Common myeloid progenitor, CD34-positive (primary cell): ENCODE data around the gene INMT.

Experiments used
- CTCF ChIA-PET: fragments of 350-600 bp; sonication (Branson Sonifier 250); formaldehyde crosslinking; loops from one replicate; lab custom pipeline; 2021; ENCODE audit warnings: antibody characterized with exemption; lab: Charles Lee
- POLR2A ChIA-PET: fragments of 350-600 bp; sonication (Branson Sonifier 250); formaldehyde crosslinking; loops from one replicate; lab custom pipeline; 2021; ENCODE audit warnings: antibody characterized with exemption; lab: Charles Lee
- DNase-seq, 3 donors: peaks; one replicate each; pipeline versions ENCODE4 v3.0.0 to v3.0.0-alpha.2; 2013
- H3K27ac ChIP-seq, 2 experiments: 1 replicate in 1 of 2; 2 replicates in 1 of 2; pipeline ENCODE4 v1.7.0; 2013; ENCODE audit warnings: inconsistent platforms in 2 of 2, low read length in 2 of 2, mild to moderate bottlenecking in 2 of 2, low read depth in 1 of 2, moderate library complexity in 1 of 2; ENCODE audit not compliant: severe bottlenecking in 2 of 2, insufficient read depth in 1 of 2, poor library complexity in 1 of 2
- H3K27me3 ChIP-seq, 5 experiments: replicated peaks in 2 of 5; 1 replicate in 3 of 5; 2 replicates in 2 of 5; pipeline versions ENCODE4 v1.6.1 to v1.7.0; 2013; ENCODE audit warnings: low read length in 4 of 5, mild to moderate bottlenecking in 2 of 5, moderate library complexity in 2 of 5, inconsistent platforms in 1 of 5; ENCODE audit not compliant: insufficient read depth in 5 of 5, control insufficient read depth in 4 of 5
- H3K36me3 ChIP-seq, 4 experiments: 1 replicate in 2 of 4; 2 replicates in 2 of 4; pipeline versions ENCODE4 v1.6.1 to v1.7.0; 2013; ENCODE audit warnings: low read length in 3 of 4, control low read depth in 1 of 4, mild to moderate bottlenecking in 1 of 4; ENCODE audit not compliant: control insufficient read depth in 4 of 4, insufficient read depth in 4 of 4
- H3K4me1 ChIP-seq, 4 experiments: 1 replicate in 3 of 4; 2 replicates in 1 of 4; pipeline versions ENCODE4 v1.6.1 to v1.7.1; 2013; ENCODE audit warnings: low read length in 3 of 4, mild to moderate bottlenecking in 3 of 4, control low read depth in 1 of 4, inconsistent platforms in 1 of 4, moderate library complexity in 1 of 4; ENCODE audit not compliant: control insufficient read depth in 4 of 4, insufficient read depth in 4 of 4; ENCODE audit errors: control extremely low read depth in 1 of 4
- H3K4me3 ChIP-seq, 7 experiments: 1 replicate in 4 of 7; 2 replicates in 3 of 7; pipeline versions ENCODE4 v1.5.1 to v1.7.0; 2013; ENCODE audit warnings: mild to moderate bottlenecking in 7 of 7, low read length in 6 of 7, moderate library complexity in 6 of 7, inconsistent platforms in 2 of 7, low read depth in 2 of 7, control low read depth in 1 of 7; ENCODE audit not compliant: insufficient read depth in 4 of 7, control insufficient read depth in 1 of 7; ENCODE audit errors: extremely low read depth in 1 of 7
- H3K9me3 ChIP-seq, 5 experiments: 1 replicate in 4 of 5; 2 replicates in 1 of 5; pipeline versions ENCODE4 v1.6.1 to v1.7.1; 2013; ENCODE audit warnings: low read length in 4 of 5, mild to moderate bottlenecking in 2 of 5, inconsistent platforms in 1 of 5, low read depth in 1 of 5, moderate library complexity in 1 of 5; ENCODE audit not compliant: control insufficient read depth in 4 of 5, insufficient read depth in 2 of 5; ENCODE audit errors: control extremely low read depth in 1 of 5
- WGBS: methylation state at CpG from one replicate; pipeline ENCODE4 v1.1.5; 2013; ENCODE audit not compliant: insufficient coverage; 5-methylcytosine and 5-hydroxymethylcytosine counted together

INMT gene

GRCh38 chr7:30778255-30779025 lies 26.5 kb downstream of the INMT start:
- Histone ChIP-seq H3K4me3 (no peak overlapping the region), H3K27ac (no peak overlapping the region), H3K27me3 (no peaks in the 10 kb centered on the region), H3K36me3 (peaks cover 0 to 12% (median 2%) of the 10 kb centered on the region in 4 experiments), H3K4me1 (no peaks in the 10 kb centered on the region), H3K9me3 (no peaks in the 10 kb centered on the region)
- 98% methylated on average over 14 of the region's 15 CpGs for WGBS
- ChIA-PET CTCF (interaction anchor here (1.1 kb wide), 1 partner anchor 17 kb away, joined by 3 read pairs; no protein-coding TSS in a partner anchor), POLR2A (no interaction called here)
- DNase-seq: no peak

GRCh38 chr7:30779574-30779973 lies 27.6 kb downstream of the INMT start:
- DNase-seq: no peak
- POLR2A ChIA-PET: interaction anchor here (0.6 kb wide), 1 partner anchor 52 kb away, joined by 3 read pairs; no protein-coding TSS in a partner anchor
- no peak overlapping the region for H3K4me3 ChIP-seq
- H3K27ac ChIP-seq: no peak overlapping the region
- no peaks in the 10 kb centered on the region for H3K27me3 ChIP-seq
- WGBS: 95% methylated on average over 4 of the region's 5 CpGs
- H3K36me3 ChIP-seq: peaks cover 0 to 12% (median 2%) of the 10 kb centered on the region in 4 experiments
- H3K4me1 ChIP-seq: no peaks in the 10 kb centered on the region
- H3K9me3 ChIP-seq: no peaks in the 10 kb centered on the region
- CTCF ChIA-PET: no interaction called here

GRCh38 chr7:30780941-30781340 lies 29.0 kb downstream of the INMT start:
- 100% methylated on average over 2 of the region's 4 CpGs for WGBS
- no peak overlapping the region for H3K4me3 ChIP-seq
- H3K9me3 ChIP-seq: no peaks in the 10 kb centered on the region
- no peaks in the 10 kb centered on the region for H3K4me1 ChIP-seq
- DNase-seq: no peak
- ChIA-PET CTCF (no interaction called here), POLR2A (no interaction called here)
- H3K27ac ChIP-seq: peak overlapping the region in 1 of 2 experiments; percentile 9
- H3K27me3 ChIP-seq: no peaks in the 10 kb centered on the region
- peaks cover 0 to 14% (median 2%) of the 10 kb centered on the region in 4 experiments for H3K36me3 ChIP-seq

- peaks cover 0 to 18% (median 2%) of the 10 kb centered on the region in 4 experiments for H3K36me3 ChIP-seq
- no peaks in the 10 kb centered on the region for H3K27me3 ChIP-seq
- POLR2A ChIA-PET: no interaction called here
- CTCF ChIA-PET: interaction anchor here (1.0 kb wide), 1 partner anchor 9 kb away, joined by 4 read pairs; no protein-coding TSS in a partner anchor
- no peak for DNase-seq
- H3K27ac ChIP-seq: no peak overlapping the region
- H3K9me3 ChIP-seq: no peaks in the 10 kb centered on the region
- H3K4me3 ChIP-seq: no peak overlapping the region
- no peaks in the 10 kb centered on the region for H3K4me1 ChIP-seq
Measured at GRCh38 chr7:30782690-30783089, 30.8 kb downstream of the INMT start.

GRCh38 chr7:30785786-30786185 lies 33.9 kb downstream of the INMT start:
- no peaks in the 10 kb centered on the region for H3K27me3 ChIP-seq
- H3K4me1 ChIP-seq: no peaks in the 10 kb centered on the region
- ChIA-PET CTCF (no interaction called here), POLR2A (no interaction called here)
- H3K36me3 ChIP-seq: peaks cover 0 to 12% (median 2%) of the 10 kb centered on the region in 4 experiments
- no peak for DNase-seq
- H3K4me3 ChIP-seq: no peak overlapping the region
- H3K9me3 ChIP-seq: no peaks in the 10 kb centered on the region
- H3K27ac ChIP-seq: no peak overlapping the region
- 100% methylated on average over 7 of the region's 9 CpGs for WGBS

- WGBS: 14% methylated on average over 1 of the region's 1 CpG
- Histone ChIP-seq H3K27me3 (no peaks in the 10 kb centered on the region), H3K36me3 (peaks cover 0 to 13% (median under 1%) of the 10 kb centered on the region in 4 experiments), H3K4me1 (no peaks in the 10 kb centered on the region), H3K27ac (no peak overlapping the region), H3K9me3 (no peaks in the 10 kb centered on the region), H3K4me3 (no peak overlapping the region)
- ChIA-PET POLR2A (no interaction called here), CTCF (interaction anchor here (1.0 to 1.2 kb wide), 2 partner anchors 9 to 10 kb away, joined by 3 read pairs; no protein-coding TSS in a partner anchor)
- peak in 2 of 3 donors; percentile 59 to 69 for DNase-seq
Measured at GRCh38 chr7:30787486-30787885, 35.6 kb downstream of the INMT start.

- WGBS: 86% methylated on average over 10 of the region's 11 CpGs
Measured at GRCh38 chr7:30788640-30789333, 36.9 kb downstream of the INMT start.

More at GRCh38 chr7:30788640-30789333, 36.9 kb downstream of the INMT start:
- Histone ChIP-seq H3K27ac (no peak overlapping the region), H3K4me3 (no peak overlapping the region), H3K36me3 (peaks cover 0 to 9% (median 0%) of the 10 kb centered on the region in 4 experiments), H3K4me1 (no peaks in the 10 kb centered on the region), H3K27me3 (no peaks in the 10 kb centered on the region), H3K9me3 (no peaks in the 10 kb centered on the region)
- no peak for DNase-seq
- CTCF ChIA-PET: interaction anchor here (1.2 kb wide), 1 partner anchor 9 kb away, joined by 3 read pairs; no protein-coding TSS in a partner anchor
- POLR2A ChIA-PET: no interaction called here
